Placental pericyte (primary cell): ENCODE data around the gene FCHSD1. TPM values are rescaled to one million over a fixed set of nuclear protein-coding genes. Genes with fewer than 3 reads are reported as not detected.

Source experiments
- total RNA-seq: library from RNA; depleted of rRNA; stranded (reverse); fragments of >200 nt; gene quantifications from 2 replicates; pipeline ENCODE4 v1.2.3, GENCODE V29; 2012

FCHSD1 gene
- 25.2 and 26.3 TPM in 2 replicates for total RNA-seq

DNA sequence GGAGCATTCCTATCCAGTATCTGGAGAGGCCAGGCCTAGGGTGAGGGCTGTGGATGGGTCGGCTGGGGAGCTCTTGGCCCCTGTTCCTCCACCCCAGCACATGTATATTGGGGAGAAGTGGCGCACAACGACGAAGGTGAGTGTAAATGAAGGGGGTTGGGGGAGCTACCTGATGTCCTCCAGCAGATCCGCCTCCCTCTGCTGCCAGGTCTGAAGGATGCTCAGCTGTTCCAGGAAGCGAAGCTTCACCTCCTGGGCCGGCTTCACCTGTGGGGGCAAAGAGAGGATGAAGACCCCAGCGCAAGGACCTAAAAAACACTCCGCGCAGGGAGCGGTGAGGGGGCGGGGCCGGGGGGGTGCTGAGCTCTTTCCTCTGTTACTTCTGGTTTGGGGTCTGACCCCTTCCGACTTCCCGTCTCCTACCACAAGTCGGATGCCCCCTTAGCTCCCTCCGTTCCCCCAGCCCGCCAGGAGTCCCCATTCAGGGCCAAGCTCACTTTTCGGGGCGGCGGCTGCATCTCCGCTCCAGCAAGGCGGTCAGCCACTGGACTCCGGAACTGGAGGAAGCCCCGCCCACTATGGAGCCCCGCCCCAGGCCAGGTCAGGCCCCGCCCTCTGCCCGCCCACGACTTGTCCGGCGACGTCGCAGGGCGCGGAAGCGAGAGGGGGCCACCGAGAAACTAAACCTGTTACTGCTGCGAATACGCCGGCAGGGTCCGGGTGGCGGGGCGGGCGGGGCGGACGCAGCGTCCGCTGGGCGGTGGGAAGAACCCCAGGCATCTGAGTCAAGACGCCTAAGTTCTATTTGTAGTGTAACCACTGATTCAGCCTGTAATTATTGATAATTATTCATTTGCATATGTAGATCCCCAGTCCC lies at the start of gene FCHSD1:
TSS of gene FCHSD1 (minus strand) at position 568 of the 877 bp plus-strand sequence. CDS start at position 518, 50 bp downstream.

GRCh38 chr5:141681695-141682641 lies 30.8 kb upstream of the FCHSD1 start, which contains the start of gene ARAP3:
Gene ARAP3 (minus strand): TSS chr5:141682230. CDS start chr5:141680486, 1,744 bp downstream.

DNA sequence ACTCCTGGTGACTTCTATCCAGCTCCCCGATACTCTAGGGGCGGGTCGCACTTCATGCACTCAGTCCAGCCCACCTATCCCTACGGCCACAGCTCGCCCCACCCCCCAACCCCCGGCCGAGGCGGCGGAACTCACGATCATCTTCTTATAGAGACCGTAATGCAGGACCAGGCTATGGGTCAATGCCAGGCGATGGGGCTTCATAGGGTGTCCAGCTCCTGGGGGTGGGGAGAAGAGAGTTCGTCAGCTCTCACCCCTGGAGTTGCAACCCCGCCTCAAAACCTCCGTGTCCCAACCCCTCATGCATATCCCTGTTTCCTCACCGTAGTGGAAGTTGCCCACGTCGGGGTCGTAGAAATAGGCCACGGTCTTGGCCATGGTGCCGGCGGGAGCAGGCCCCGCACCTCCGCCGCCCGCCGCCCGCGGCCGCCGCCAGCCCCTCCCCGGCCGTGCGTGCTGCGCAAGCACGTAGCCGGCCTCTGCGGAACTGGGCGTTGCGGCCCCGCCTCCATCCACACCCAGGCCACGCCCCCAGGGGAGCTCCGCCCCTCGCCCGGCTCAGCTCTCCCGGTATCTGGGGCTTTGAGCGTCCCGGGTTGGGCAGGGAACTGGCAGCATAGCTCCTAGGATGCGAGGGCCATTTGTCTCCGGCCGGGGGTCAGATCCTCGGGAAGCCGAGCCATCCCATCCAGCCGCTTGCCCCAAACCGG lies 14.7 kb downstream of the FCHSD1 start, which contains the start of the genes HDAC3 and RELL2:
TSS of gene HDAC3 (minus strand) at position 437 of the 710 bp plus-strand sequence. CDS start at position 378, 59 bp downstream.
TSS of gene RELL2 (plus strand) at position 585 of the 710 bp plus-strand sequence. CDS start 1,229 bp downstream, outside the sequence.

GRCh38 chr5:141618804-141619554 lies 32.2 kb downstream of the FCHSD1 start, which contains the start of gene DIAPH1:
Gene DIAPH1 (minus strand): TSS chr5:141619000. CDS start chr5:141618914, 86 bp downstream.

Other genes with a start within 250 kb of the FCHSD1 start
- 4.6 and 6.2 TPM in 2 replicates for gene PCDHGA9, start 248.6 kb downstream of the FCHSD1 start, total RNA-seq
- gene PCDHGB6, start 243.4 kb downstream of the FCHSD1 start, total RNA-seq = 4.3 and 5.3 TPM in 2 replicates
- 13.2 and 14.0 TPM in 2 replicates for gene PCDHGA10, start 238.4 kb downstream of the FCHSD1 start, total RNA-seq
- 7.6 and 14.0 TPM in 2 replicates for gene PCDHGB7, start 233.7 kb downstream of the FCHSD1 start, total RNA-seq
- 12.7 and 19.2 TPM in 2 replicates for gene PCDHGA11, start 230.4 kb downstream of the FCHSD1 start, total RNA-seq
- gene PCDHGA12, start 220.9 kb downstream of the FCHSD1 start, total RNA-seq = 30.0 and 37.5 TPM in 2 replicates
- 81.9 and 107 TPM in 2 replicates for gene PCDHGC3, start 175.5 kb downstream of the FCHSD1 start, total RNA-seq
- 4.4 and 5.0 TPM in 2 replicates for gene PCDHGC4, start 166.4 kb downstream of the FCHSD1 start, total RNA-seq
- 3.9 and 6.6 TPM in 2 replicates for gene PCDHGC5, start 162.3 kb downstream of the FCHSD1 start, total RNA-seq
- 14.9 and 38.7 TPM in 2 replicates for gene DIAPH1, start 32.4 kb downstream of the FCHSD1 start, total RNA-seq
- 38.1 and 71.7 TPM in 2 replicates for gene HDAC3, start 14.6 kb downstream of the FCHSD1 start, total RNA-seq
- 6.7 and 9.6 TPM in 2 replicates for gene RELL2, start 14.4 kb downstream of the FCHSD1 start, total RNA-seq
- 6.1 and 20.0 TPM in 2 replicates for gene ARAP3, start 30.8 kb upstream of the FCHSD1 start, total RNA-seq
- gene PCDH1, start 227.0 kb upstream of the FCHSD1 start, total RNA-seq = 4.2 and 5.3 TPM in 2 replicates